Subcutaneous abdominal adipose tissue (tissue), 5 donors: ENCODE results near the gene GID4.

Experiments used
- H3K27ac ChIP-seq: one replicate; pipeline ENCODE4 v1.7.0; 2013; ENCODE audit warnings: low read depth, mild to moderate bottlenecking, inconsistent platforms, low read length, moderate library complexity
- H3K27me3 ChIP-seq, 5 donors: one replicate each; pipeline ENCODE4 v1.7.0; 2013; ENCODE audit warnings: low read length in 5 of 5, inconsistent platforms in 1 of 5; ENCODE audit not compliant: control insufficient read depth in 5 of 5, insufficient read depth in 4 of 5
- H3K36me3 ChIP-seq, 5 donors: one replicate each; pipeline ENCODE4 v1.7.0; 2013; ENCODE audit warnings: low read length in 5 of 5; ENCODE audit not compliant: control insufficient read depth in 5 of 5, insufficient read depth in 5 of 5
- H3K4me1 ChIP-seq, 5 donors: one replicate each; pipeline ENCODE4 v1.7.0; 2013; ENCODE audit warnings: low read length in 5 of 5, mild to moderate bottlenecking in 3 of 5, moderate library complexity in 1 of 5; ENCODE audit not compliant: control insufficient read depth in 5 of 5, insufficient read depth in 5 of 5
- H3K4me3 ChIP-seq, 5 donors: one replicate each; pipeline ENCODE4 v1.7.0; 2013; ENCODE audit warnings: low read length in 5 of 5, low read depth in 1 of 5
- H3K9ac ChIP-seq, 5 donors: one replicate each; pipeline ENCODE4 v1.7.0; 2013; ENCODE audit warnings: low read length in 5 of 5, mild to moderate bottlenecking in 4 of 5, moderate library complexity in 3 of 5
- H3K9me3 ChIP-seq, 5 donors: one replicate each; pipeline ENCODE4 v1.7.0; 2013; ENCODE audit warnings: low read length in 5 of 5; ENCODE audit not compliant: control insufficient read depth in 5 of 5
- donor health status: healthy.
- donor health status: healthy.
- donor health status: healthy.
- donor health status: healthy.
- donor health status: healthy.

Gene GID4

GRCh38 chr17:18041776-18042175, 2.6 kb downstream of the GID4 start:
- Histone ChIP-seq H3K27me3 (no peaks in the 10 kb centered on the region), H3K4me3 (no peak overlapping the region), H3K9ac (peak overlapping the region in 2 of 5 donors; percentile 45 to 81), H3K27ac (no peak overlapping the region), H3K4me1 (peaks cover 12 to 32% (median 31%) of the 10 kb centered on the region in 5 donors), H3K9me3 (no peaks in the 10 kb centered on the region), H3K36me3 (peaks cover 0 to 12% (median 4%) of the 10 kb centered on the region in 5 donors)

DNA sequence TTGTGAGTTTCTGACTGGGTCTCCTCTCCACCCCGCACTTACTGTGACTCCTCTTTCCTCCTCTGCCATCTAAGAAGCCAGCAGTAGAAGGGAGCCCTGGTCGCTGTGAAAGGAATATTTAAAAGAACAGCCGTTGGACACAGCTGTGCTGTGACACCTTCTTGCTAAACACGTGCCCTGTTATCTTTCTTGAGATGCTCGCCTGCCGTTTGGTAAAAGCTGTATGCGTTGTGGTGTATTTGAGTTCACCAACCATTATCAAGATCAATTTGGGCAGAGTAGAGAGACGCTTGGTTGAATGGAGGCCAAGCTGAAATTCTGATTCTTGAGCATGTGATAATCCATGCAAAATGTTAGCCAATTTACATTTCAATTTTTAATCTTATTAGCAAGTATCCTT, 3.8 kb downstream of the GID4 start:
- H3K9ac ChIP-seq, result no peak overlapping the region
- H3K36me3 ChIP-seq, result peaks cover 0 to 20% (median 11%) of the 10 kb centered on the region in 5 donors
- H3K4me1 ChIP-seq, result peaks cover 10 to 25% (median 22%) of the 10 kb centered on the region in 5 donors
- no peak overlapping the region for H3K4me3 ChIP-seq
- no peak overlapping the region for H3K27ac ChIP-seq
- no peaks in the 10 kb centered on the region for H3K9me3 ChIP-seq
- no peaks in the 10 kb centered on the region for H3K27me3 ChIP-seq

DNA sequence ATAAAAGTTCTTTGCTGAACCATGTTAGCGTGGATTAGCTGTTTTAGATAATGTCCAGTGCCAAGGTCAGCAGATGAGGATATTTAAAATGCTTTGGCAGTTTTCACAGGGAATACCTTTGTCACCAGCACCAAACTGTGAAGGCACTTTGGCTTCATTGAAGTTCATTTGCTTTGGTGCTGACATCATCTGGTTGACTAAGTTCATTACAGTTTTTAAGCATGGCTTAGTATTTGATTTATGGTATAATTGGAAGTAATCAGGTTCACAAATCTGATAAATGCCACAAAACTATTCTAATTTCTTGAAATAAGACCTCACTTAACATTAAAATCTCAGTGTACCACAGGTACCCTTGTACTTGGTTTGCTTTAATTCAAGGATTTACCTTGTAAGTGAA, 4.3 kb downstream of the GID4 start:
- Histone ChIP-seq H3K27ac (no peak overlapping the region), H3K4me3 (no peak overlapping the region), H3K9me3 (no peaks in the 10 kb centered on the region), H3K9ac (no peak overlapping the region), H3K36me3 (peaks cover 0 to 20% (median 11%) of the 10 kb centered on the region in 5 donors), H3K27me3 (no peaks in the 10 kb centered on the region), H3K4me1 (peaks cover 6 to 20% (median 17%) of the 10 kb centered on the region in 5 donors)

DNA sequence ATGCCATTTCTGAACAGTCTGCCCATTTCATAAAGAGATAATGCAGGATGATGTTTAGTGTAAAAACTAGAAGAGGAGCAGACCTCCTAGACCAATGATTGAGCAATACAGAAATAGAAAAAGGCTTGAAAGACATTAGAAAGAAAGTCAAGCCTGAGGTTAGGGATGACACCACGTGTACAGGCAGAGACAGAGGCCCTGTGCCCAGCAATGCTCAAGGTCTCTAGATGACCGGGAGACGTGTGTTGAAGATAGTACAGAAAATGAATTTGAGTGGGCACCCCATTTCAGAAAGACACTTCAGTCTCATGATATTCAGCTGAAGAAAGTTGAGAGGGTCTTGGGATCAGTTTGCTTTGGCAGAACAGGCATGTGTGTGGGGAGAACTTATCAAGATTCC, 5.4 kb downstream of the GID4 start:
- Histone ChIP-seq H3K36me3 (peaks cover 0 to 20% (median 11%) of the 10 kb centered on the region in 5 donors), H3K9me3 (no peaks in the 10 kb centered on the region), H3K27me3 (no peaks in the 10 kb centered on the region), H3K4me1 (peaks cover 6 to 18% (median 12%) of the 10 kb centered on the region in 5 donors), H3K9ac (peak overlapping the region in 1 of 5 donors; percentile 14), H3K4me3 (no peak overlapping the region), H3K27ac (no peak overlapping the region)

DNA sequence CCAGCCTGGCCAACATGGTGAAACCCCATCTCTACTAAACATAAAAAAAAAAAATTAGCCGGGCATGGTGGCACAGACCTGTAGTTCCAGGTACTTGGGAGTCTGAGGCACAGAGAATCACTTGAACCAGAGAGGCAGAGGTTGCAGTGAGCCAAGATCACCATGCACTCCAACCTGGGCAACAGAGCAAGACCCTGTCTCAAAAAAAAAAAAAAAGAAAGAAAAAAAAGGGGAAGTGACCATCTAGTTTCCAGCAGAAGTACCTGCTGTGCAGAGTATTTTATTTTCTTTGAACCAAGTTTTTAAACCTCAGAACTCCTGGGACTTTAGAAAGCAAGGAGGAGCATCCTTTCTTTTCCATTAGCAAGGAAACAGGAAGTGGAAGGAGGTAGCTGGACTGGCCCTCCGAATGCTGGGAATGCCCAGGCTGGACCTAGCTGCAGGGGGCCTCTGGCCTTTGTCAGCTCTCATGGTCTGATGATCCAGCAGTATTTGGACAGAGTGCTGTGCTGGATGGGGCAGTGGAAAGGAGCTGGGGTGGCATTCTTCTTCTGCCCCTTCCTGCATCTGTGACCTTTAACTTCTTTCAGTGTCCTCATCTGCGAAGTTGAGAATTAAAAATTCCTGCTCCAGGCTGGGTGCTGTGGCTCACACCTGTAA, 6.6 kb downstream of the GID4 start:
- peaks cover 0 to 5% (median 2%) of the 10 kb centered on the region in 5 donors for H3K4me1 ChIP-seq
- H3K9me3 ChIP-seq, result no peaks in the 10 kb centered on the region
- no peak overlapping the region for H3K9ac ChIP-seq
- H3K27ac ChIP-seq, result no peak overlapping the region
- peaks cover 0 to 25% (median 11%) of the 10 kb centered on the region in 5 donors for H3K36me3 ChIP-seq
- no peak overlapping the region for H3K4me3 ChIP-seq
- H3K27me3 ChIP-seq, result no peaks in the 10 kb centered on the region

GRCh38 chr17:18055597-18055996, 16.4 kb downstream of the GID4 start:
- Histone ChIP-seq H3K4me3 (no peak overlapping the region), H3K27me3 (no peaks in the 10 kb centered on the region), H3K36me3 (peaks cover 8 to 62% (median 36%) of the 10 kb centered on the region in 5 donors), H3K27ac (no peak overlapping the region), H3K9me3 (no peaks in the 10 kb centered on the region), H3K4me1 (no peaks in the 10 kb centered on the region), H3K9ac (no peak overlapping the region)

DNA sequence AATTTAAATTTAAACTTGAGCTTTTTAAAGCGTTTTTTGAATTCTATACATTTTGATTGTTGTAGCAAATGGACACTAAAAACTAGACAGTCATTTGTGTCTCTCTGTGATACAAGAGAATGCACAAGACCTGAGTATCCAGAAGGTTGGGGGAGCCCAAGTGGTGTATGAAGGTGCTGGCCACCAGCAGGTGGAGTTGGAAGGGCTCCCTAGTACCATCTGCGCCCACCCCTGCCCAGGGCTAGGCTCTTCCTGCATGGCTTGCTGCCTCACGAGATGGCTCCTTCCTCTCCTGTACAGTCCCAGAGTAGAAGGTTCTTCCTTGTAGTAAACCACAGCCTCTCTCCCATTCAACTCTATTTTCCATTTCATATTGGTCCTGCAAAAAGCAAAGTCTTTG, 17.0 kb downstream of the GID4 start:
- Histone ChIP-seq H3K4me3 (no peak overlapping the region), H3K9me3 (no peaks in the 10 kb centered on the region), H3K9ac (no peak overlapping the region), H3K27me3 (no peaks in the 10 kb centered on the region), H3K4me1 (no peaks in the 10 kb centered on the region), H3K27ac (no peak overlapping the region), H3K36me3 (peaks cover 8 to 65% (median 39%) of the 10 kb centered on the region in 5 donors)

DNA sequence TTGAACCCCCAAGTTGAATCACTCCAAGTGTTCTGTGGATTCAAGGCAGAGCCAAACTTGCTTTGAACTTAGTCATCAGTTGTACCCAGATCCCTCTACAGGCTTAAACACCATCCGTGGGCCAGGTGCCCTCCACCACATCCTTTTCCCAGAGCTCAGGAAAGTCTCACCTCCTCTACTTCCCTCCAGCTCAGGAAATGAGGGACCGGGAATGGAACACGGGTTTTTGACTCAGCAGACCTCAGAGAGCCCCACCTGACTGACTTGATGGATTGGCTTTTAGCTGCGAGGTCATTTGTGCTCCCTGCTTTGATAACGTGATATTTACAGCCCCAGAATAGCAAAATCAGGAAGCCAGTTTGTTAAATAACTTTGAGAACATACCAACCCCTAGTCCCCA, 20.1 kb downstream of the GID4 start:
- Histone ChIP-seq H3K9me3 (no peaks in the 10 kb centered on the region), H3K36me3 (peaks cover 9 to 78% (median 57%) of the 10 kb centered on the region in 5 donors), H3K27ac (no peak overlapping the region), H3K9ac (no peak overlapping the region), H3K4me1 (no peaks in the 10 kb centered on the region), H3K27me3 (no peaks in the 10 kb centered on the region), H3K4me3 (no peak overlapping the region)

DNA sequence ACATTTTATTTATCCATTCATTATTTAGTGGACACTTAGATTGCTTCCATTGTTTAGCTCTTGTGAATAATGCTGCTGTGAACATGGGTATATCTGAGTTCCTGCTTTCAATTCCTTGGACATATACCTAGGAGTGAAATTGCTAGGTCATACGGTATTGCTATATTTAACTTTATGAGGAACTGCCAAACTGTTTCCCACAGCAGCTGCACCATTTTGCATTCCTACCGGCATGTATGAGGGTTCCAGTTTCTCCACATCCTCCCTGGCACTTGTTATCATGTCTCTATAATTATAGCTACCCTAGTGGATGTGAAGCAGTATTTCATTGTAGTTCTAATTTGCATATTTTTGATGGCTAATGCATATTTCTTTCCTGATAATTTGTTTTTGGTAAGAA, 24.8 kb downstream of the GID4 start:
- Histone ChIP-seq H3K4me1 (no peaks in the 10 kb centered on the region), H3K27ac (no peak overlapping the region), H3K27me3 (no peaks in the 10 kb centered on the region), H3K9ac (no peak overlapping the region), H3K9me3 (no peaks in the 10 kb centered on the region), H3K36me3 (peaks cover 5 to 70% (median 49%) of the 10 kb centered on the region in 5 donors), H3K4me3 (no peak overlapping the region)

DNA sequence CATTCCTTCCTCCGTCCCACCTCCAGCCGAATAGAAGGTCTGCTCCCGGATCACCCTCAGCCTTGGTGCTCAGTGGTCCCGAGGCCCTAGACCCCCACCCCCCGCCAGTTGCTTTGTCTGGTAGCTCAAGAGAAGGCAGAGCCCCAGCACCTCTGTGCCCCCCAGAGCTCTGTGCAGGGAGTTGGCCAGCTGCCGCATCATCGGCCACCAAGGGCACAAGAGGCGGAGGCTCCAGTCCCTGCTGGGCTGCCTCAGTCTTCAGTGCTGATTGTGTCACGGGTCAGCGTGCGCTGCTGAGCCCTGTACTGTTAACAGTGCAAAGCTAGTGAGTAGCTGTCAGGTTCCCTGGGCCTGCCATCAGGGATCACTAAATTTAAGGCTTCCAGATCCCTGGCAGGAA, 26.3 kb downstream of the GID4 start:
- no peak overlapping the region for H3K9ac ChIP-seq
- peaks cover 0 to 2% (median 0%) of the 10 kb centered on the region in 5 donors for H3K4me1 ChIP-seq
- no peak overlapping the region for H3K27ac ChIP-seq
- H3K36me3 ChIP-seq, result peaks cover 5 to 61% (median 42%) of the 10 kb centered on the region in 5 donors
- no peaks in the 10 kb centered on the region for H3K27me3 ChIP-seq
- no peaks in the 10 kb centered on the region for H3K9me3 ChIP-seq
- no peak overlapping the region for H3K4me3 ChIP-seq
